B cell (primary cell): ENCODE measurements around the gene C5orf52. TPM values are rescaled to one million over a fixed set of nuclear protein-coding genes. Genes with fewer than 3 reads are reported as not detected.
A peak's percentile ranks its signal among the peaks of the same experiment; 100 is the strongest.

Experiments
- ATAC-seq: fragments of 200-7000 bp; cut with Tn5 transposase; one replicate; pipeline ENCODE4 v1.10.0; 2021; ENCODE audit warnings: low read depth, mild to moderate bottlenecking, moderate number of reproducible peaks, moderate library complexity
- CTCF ChIA-PET: fragments of 350-600 bp; sonication (Branson Sonifier 250); formaldehyde crosslinking; loops from one replicate; lab custom pipeline; 2021; ENCODE audit warnings: antibody characterized with exemption, inconsistent platforms; lab: Charles Lee
- POLR2A ChIA-PET: fragments of 350-600 bp; sonication (Branson Sonifier 250); formaldehyde crosslinking; loops from one replicate; lab custom pipeline; 2021; ENCODE audit warnings: antibody characterized with exemption; lab: Charles Lee
- DNase-seq: peaks from one replicate; pipeline ENCODE4 v3.0.0; 2013
- H2AFZ ChIP-seq: 2 replicates; pipeline ENCODE4 v1.6.1; 2012; ENCODE audit warnings: mild to moderate bottlenecking, low read depth, low read length; ENCODE audit not compliant: insufficient read depth, poor library complexity, severe bottlenecking
- H3K27ac ChIP-seq, 2 donors: 1 replicate in 1 of 2; 2 replicates in 1 of 2; pipeline ENCODE4 v1.5.1; 2012 to 2013; ENCODE audit warnings: low read length in 2 of 2, mild to moderate bottlenecking in 2 of 2, moderate library complexity in 1 of 2
- H3K27me3 ChIP-seq, 4 experiments: fragments of 200-600 bp in 1 of 4; sonication (generic) in 1 of 4; replicated peaks in 1 of 4; 1 replicate in 2 of 4; 2 replicates in 2 of 4; pipeline versions ENCODE4 v1.6.1 to v1.7.0; 2013 to 2016; ENCODE audit warnings: low read length in 3 of 4, mild to moderate bottlenecking in 2 of 4, mixed read lengths in 1 of 4, moderate library complexity in 1 of 4; ENCODE audit not compliant: insufficient read depth in 4 of 4, control insufficient read depth in 3 of 4; ENCODE audit errors: control extremely low read depth in 1 of 4
- H3K36me3 ChIP-seq, 2 experiments: replicated peaks in 1 of 2; 1 replicate in 1 of 2; 2 replicates in 1 of 2; pipeline versions ENCODE4 v1.6.1 to v1.7.1; 2013; ENCODE audit warnings: low read length in 1 of 2; ENCODE audit not compliant: insufficient read depth in 2 of 2, control insufficient read depth in 1 of 2; ENCODE audit errors: control extremely low read depth in 1 of 2, extremely low read depth in 1 of 2
- H3K4me1 ChIP-seq, 2 donors: fragments of 200-600 bp in 1 of 2; sonication (generic) in 1 of 2; 1 replicate in 1 of 2; 2 replicates in 1 of 2; pipeline versions ENCODE4 v1.5.1 to v1.6.1; 2013 to 2017; ENCODE audit warnings: low read length in 2 of 2; ENCODE audit not compliant: control insufficient read depth in 2 of 2, insufficient read depth in 2 of 2
- H3K4me2 ChIP-seq: replicated peaks from 2 replicates; pipeline ENCODE3; 2012; ENCODE audit warnings: mild to moderate bottlenecking, low read depth, low read length; ENCODE audit not compliant: poor library complexity, severe bottlenecking
- H3K4me3 ChIP-seq, 5 experiments: fragments of 200-600 bp in 1 of 5; sonication (generic) in 1 of 5; 1 replicate in 3 of 5; 2 replicates in 2 of 5; pipeline versions ENCODE4 v1.5.1 to v1.7.0; 2011 to 2016; ENCODE audit warnings: low read length in 4 of 5, mild to moderate bottlenecking in 4 of 5, low read depth in 2 of 5, control low read depth in 1 of 5, moderate library complexity in 1 of 5; ENCODE audit not compliant: insufficient read depth in 1 of 5; ENCODE audit errors: control extremely low read depth in 1 of 5, extremely low read depth in 1 of 5
- H3K79me2 ChIP-seq: fragments of 200-600 bp; sonication (generic); one replicate; pipeline ENCODE4 v1.6.0; 2016; ENCODE audit warnings: low read length; ENCODE audit not compliant: control insufficient read depth, insufficient read depth
- H3K9ac ChIP-seq: fragments of 200-600 bp; sonication (generic); 2 replicates; pipeline ENCODE4 v1.6.1; 2017; ENCODE audit warnings: mild to moderate bottlenecking, low read length, moderate library complexity
- H3K9me3 ChIP-seq, 3 donors: one replicate each; pipeline versions ENCODE4 v1.6.1 to v1.7.1; 2013; ENCODE audit warnings: low read length in 2 of 3; ENCODE audit not compliant: control insufficient read depth in 2 of 3, insufficient read depth in 1 of 3; ENCODE audit errors: control extremely low read depth in 1 of 3
- H4K20me1 ChIP-seq: 2 replicates; pipeline ENCODE4 v1.6.0; 2012; ENCODE audit warnings: mild to moderate bottlenecking, low read length; ENCODE audit not compliant: insufficient read depth, control insufficient read depth, poor library complexity, severe bottlenecking
- H3K27ac Mint-ChIP-seq: one replicate; pipeline ENCODE4 v1.8.0; 2021; ENCODE audit warnings: mixed read lengths
- H3K27me3 Mint-ChIP-seq: one replicate; pipeline ENCODE4 v1.8.0; 2021; ENCODE audit warnings: mixed read lengths
- H3K4me1 Mint-ChIP-seq: one replicate; pipeline ENCODE4 v1.8.0; 2021; ENCODE audit warnings: mixed read lengths
- H3K4me3 Mint-ChIP-seq: one replicate; pipeline ENCODE4 v1.8.0; 2021; ENCODE audit warnings: mixed read lengths
- H3K9me3 Mint-ChIP-seq: one replicate; pipeline ENCODE4 v1.8.0; 2022; ENCODE audit warnings: mixed read lengths; ENCODE audit not compliant: insufficient read depth
- EZH2 ChIP-seq: IDR thresholded peaks from 2 replicates; pipeline ENCODE4 v1.6.1; 2012; ENCODE audit warnings: borderline replicate concordance, low read depth, mild to moderate bottlenecking, moderate library complexity, low read length; ENCODE audit not compliant: insufficient read depth, poor library complexity, severe bottlenecking
- WGBS: methylation state at CpG from one replicate; pipeline ENCODE4 v1.1.5; 2013; ENCODE audit warnings: missing lambda C conversion rate; ENCODE audit not compliant: insufficient coverage; 5-methylcytosine and 5-hydroxymethylcytosine counted together
- intact Hi-C: fragments of 100-400 bp; cut with micrococcal nuclease; formaldehyde crosslinking; loops from one replicate; pipeline ENCODE4 v1.10.0; 2022
- polyA plus RNA-seq: library from polyadenylated mRNA; depleted of rRNA; stranded (reverse); fragments of >200 nt; gene quantifications from 2 replicates; pipeline ENCODE4 v1.2.3, GENCODE V29; 2012
- total RNA-seq, 2 donors: library from RNA; stranded (reverse); fragments of 120-200 nt in 1 of 2; gene quantifications; 1 replicate in 1 of 2; 2 replicates in 1 of 2; pipeline versions ENCODE4 v1.2.3 to v1.2.4, GENCODE V29; 2013 to 2022
- TF ChIP-seq, protein P1 (sequence below): fragments of 200-600 bp; IDR thresholded peaks from one replicate; pipeline ENCODE4 v1.8.0; 2022; ENCODE audit warnings: antibody characterized with exemption, mild to moderate bottlenecking

The C5orf52 gene
- total and polyA plus RNA-seq, 2 donors (not counting 1 experiment from before 2014, with no cell fraction given), result not detected

DNA sequence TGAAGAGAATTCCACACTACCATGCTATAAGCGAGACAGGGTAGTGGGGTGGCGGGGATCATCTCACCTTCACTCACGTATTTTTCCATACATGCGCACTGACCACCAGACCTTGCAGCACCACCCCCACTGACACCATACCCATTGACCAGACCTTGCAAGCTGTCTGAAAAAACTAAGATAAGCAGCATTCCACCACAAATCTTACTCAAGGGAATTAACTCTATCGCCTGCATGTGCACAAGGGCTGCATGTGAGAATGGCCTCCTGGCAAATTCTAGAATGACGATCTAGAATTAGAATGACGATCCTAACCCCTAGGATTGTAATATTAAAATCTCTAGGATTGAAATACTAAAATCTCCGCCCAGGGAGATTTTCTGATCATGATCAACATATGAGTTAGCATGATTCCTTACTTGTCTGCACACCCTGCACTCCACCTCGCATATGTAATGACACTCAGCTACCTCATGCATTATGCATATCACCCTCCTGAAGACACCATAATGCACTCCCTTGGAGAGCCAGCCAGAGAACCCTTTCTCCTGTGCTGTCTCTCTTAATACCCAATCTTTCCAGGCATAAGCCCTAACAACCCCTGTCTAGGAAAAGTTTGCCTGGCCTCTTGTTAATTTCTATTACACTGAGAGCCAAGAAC, 30.8 kb upstream of the C5orf52 start:
- DNase-seq (no peak), ATAC-seq (no peak)
- intact Hi-C loops, result no loop called here
- Histone ChIP-seq H4K20me1 (no peaks in the 10 kb centered on the region), H3K9ac (no peak overlapping the region), H3K4me1 (no peaks in the 10 kb centered on the region), H3K36me3 (no peaks in the 10 kb centered on the region), H3K4me3 (no peak overlapping the region), H3K27me3 (no peaks in the 10 kb centered on the region), H3K79me2 (no peaks in the 10 kb centered on the region), H3K4me2 (no peak overlapping the region), H3K9me3 (no peaks in the 10 kb centered on the region), H3K27ac (no peak overlapping the region), H2AFZ (no peak overlapping the region)
- H3K27me3 Mint-ChIP-seq, result no peaks in the 10 kb centered on the region
- WGBS, result 97% methylated on average over 6 of the region's 9 CpGs
- H3K4me1 Mint-ChIP-seq, result peaks cover 9% of the 10 kb centered on the region
- H3K27ac Mint-ChIP-seq, result no peak overlapping the region
- H3K9me3 Mint-ChIP-seq, result no peaks in the 10 kb centered on the region
- TF ChIP-seq, protein P1, sequence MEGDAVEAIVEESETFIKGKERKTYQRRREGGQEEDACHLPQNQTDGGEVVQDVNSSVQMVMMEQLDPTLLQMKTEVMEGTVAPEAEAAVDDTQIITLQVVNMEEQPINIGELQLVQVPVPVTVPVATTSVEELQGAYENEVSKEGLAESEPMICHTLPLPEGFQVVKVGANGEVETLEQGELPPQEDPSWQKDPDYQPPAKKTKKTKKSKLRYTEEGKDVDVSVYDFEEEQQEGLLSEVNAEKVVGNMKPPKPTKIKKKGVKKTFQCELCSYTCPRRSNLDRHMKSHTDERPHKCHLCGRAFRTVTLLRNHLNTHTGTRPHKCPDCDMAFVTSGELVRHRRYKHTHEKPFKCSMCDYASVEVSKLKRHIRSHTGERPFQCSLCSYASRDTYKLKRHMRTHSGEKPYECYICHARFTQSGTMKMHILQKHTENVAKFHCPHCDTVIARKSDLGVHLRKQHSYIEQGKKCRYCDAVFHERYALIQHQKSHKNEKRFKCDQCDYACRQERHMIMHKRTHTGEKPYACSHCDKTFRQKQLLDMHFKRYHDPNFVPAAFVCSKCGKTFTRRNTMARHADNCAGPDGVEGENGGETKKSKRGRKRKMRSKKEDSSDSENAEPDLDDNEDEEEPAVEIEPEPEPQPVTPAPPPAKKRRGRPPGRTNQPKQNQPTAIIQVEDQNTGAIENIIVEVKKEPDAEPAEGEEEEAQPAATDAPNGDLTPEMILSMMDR, result no peak
- TF ChIP-seq EZH2, result no peak
- H3K4me3 Mint-ChIP-seq, result no peak overlapping the region
- POLR2A ChIA-PET, result no interaction called here
- CTCF ChIA-PET, result interaction anchor here (0.9 to 1.7 kb wide), 2 partner anchors 10 to 53 kb away, joined by 3 to 4 read pairs; no protein-coding TSS in a partner anchor

DNA sequence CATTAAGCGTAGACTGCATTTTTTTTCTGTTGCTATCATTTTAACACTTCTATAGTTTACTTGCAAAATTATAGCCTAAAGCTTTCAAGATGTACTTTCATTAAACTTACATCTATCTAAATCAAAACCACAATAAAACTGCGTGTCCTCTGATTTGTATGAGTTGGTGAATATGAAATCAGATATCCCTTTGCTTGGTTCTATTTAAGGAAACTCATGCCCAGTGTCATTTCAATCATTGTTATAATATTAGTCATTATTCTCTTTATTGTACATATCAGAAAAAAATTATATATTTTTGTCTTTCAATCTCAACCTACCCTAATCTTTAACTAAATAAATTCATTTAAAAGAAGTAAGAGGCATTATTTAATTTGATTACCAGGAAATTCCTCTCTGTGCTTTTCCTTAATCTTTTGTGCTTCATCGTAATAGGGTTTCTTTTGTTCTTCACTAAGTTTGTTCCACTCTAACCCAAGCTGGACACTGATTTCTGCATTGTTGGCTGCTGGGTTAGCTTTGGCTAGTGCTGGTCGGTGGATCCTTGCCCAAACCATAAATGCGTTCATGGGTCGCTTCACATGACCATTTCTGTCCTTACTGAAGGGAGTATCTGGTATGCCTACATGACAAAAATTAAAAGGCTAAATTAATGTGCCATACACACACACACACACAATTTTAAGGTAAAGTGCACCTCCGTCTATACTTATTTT, 22.9 kb upstream of the C5orf52 start:
- ChIA-PET POLR2A (interaction anchor here (0.5 to 0.7 kb wide), 2 partner anchors 97 to 117 kb away, joined by 4 to 6 read pairs; no protein-coding TSS in a partner anchor), CTCF (interaction anchor here (1.2 kb wide), 1 partner anchor 95 kb away, joined by 3 read pairs; the partner anchor contains the start of gene LSM11)
- H3K9me3 Mint-ChIP-seq, result peaks cover 2% of the 10 kb centered on the region
- no peak for ATAC-seq
- WGBS, result 100% methylated on average over 2 of the region's 7 CpGs
- H3K27ac Mint-ChIP-seq, result no peak overlapping the region
- DNase-seq, result no peak
- peaks cover 53% of the 10 kb centered on the region for H3K4me1 Mint-ChIP-seq
- peaks cover 34 to 42% of the 10 kb centered on the region in 2 donors for H3K4me1 ChIP-seq
- no peak overlapping the region for H3K4me3 Mint-ChIP-seq
- no peak overlapping the region for H3K9ac ChIP-seq
- H3K4me2 ChIP-seq, result peak overlapping the region; percentile 15
- peak overlapping the region in 1 of 2 donors; percentile 18 for H3K27ac ChIP-seq
- H4K20me1 ChIP-seq, result no peaks in the 10 kb centered on the region
- no peak overlapping the region for H2AFZ ChIP-seq
- H3K4me3 ChIP-seq, result peak overlapping the region in 1 of 5 experiments; percentile 8
- intact Hi-C loops, result no loop called here
- no peaks in the 10 kb centered on the region for H3K36me3 ChIP-seq
- peaks cover 0 to 20% (median 0%) of the 10 kb centered on the region in 3 donors for H3K9me3 ChIP-seq
- H3K79me2 ChIP-seq, result peaks cover 20% of the 10 kb centered on the region
- no peaks in the 10 kb centered on the region for H3K27me3 Mint-ChIP-seq
- TF ChIP-seq, protein P1, result no peak
- no peak for TF ChIP-seq EZH2
- H3K27me3 ChIP-seq, result no peaks in the 10 kb centered on the region
